HepG2 (cell line): ENCODE data around the gene SAMM50. TPM values are rescaled to one million over a fixed set of nuclear protein-coding genes. Genes with fewer than 3 reads are reported as not detected.
A peak's percentile ranks its signal among the peaks of the same experiment; 100 is the strongest.

ENCODE experiments used
- ARNT ChIP-seq: fragments of 450-650 bp; IDR thresholded peaks from 2 replicates; pipeline ENCODE4 v1.6.1; 2017
- FOSL1 ChIP-seq: sonication (generic); formaldehyde crosslinking; IDR thresholded peaks from 2 replicates; pipeline ENCODE4 v1.9.0; 2021; ENCODE audit warnings: missing genetic modification reagents, borderline replicate concordance
- GATAD2A ChIP-seq: IDR thresholded peaks from 2 replicates; pipeline ENCODE4 v1.6.1; 2016
- IRF2 ChIP-seq: IDR thresholded peaks from 2 replicates; pipeline ENCODE4 v1.6.1; 2018; ENCODE audit warnings: missing genetic modification reagents, missing compliant biosample characterization
- KLF15 ChIP-seq: sonication (generic); formaldehyde crosslinking; IDR thresholded peaks from 2 replicates; pipeline ENCODE4 v1.8.1; 2023; ENCODE audit warnings: borderline replicate concordance, mild to moderate bottlenecking, inconsistent platforms, missing genetic modification reagents, mixed read lengths
- MATR3 ChIP-seq: sonication (generic); formaldehyde crosslinking; IDR thresholded peaks from 2 replicates; pipeline ENCODE4 v1.4.0; 2020; ENCODE audit warnings: missing genetic modification reagents
- MTF1 ChIP-seq: sonication (generic); formaldehyde crosslinking; IDR thresholded peaks from 2 replicates; pipeline ENCODE4 v1.5.0; 2020; ENCODE audit warnings: missing genetic modification reagents
- NONO ChIP-seq, 2 experiments: fragments of 450-650 bp in 1 of 2; sonication (generic) in 1 of 2; formaldehyde crosslinking in 1 of 2; IDR thresholded peaks in 1 of 2; conservative IDR thresholded peaks in 1 of 2; 2 replicates each; pipeline versions ENCODE4 v1.6.1 to v1.8.0; 2017 to 2022; ENCODE audit warnings: mild to moderate bottlenecking in 1 of 2, missing genetic modification reagents in 1 of 2, moderate library complexity in 1 of 2
- SMAD9 ChIP-seq: sonication (generic); formaldehyde crosslinking; IDR thresholded peaks from 2 replicates; pipeline ENCODE4 v1.5.1; 2020; ENCODE audit warnings: mild to moderate bottlenecking, missing genetic modification reagents
- SYNCRIP ChIP-seq: fragments of 200-400 bp; formaldehyde crosslinking; IDR thresholded peaks from 2 replicates; pipeline ENCODE4 v1.6.1; 2018; ENCODE audit warnings: mild to moderate bottlenecking, low read depth, low read length; ENCODE audit not compliant: insufficient read depth
- ZNF20 ChIP-seq: sonication (generic); formaldehyde crosslinking; IDR thresholded peaks from 2 replicates; pipeline ENCODE4 v1.4.0; 2020; ENCODE audit warnings: mild to moderate bottlenecking, moderate library complexity, missing genetic modification reagents
- ZNF282 ChIP-seq: fragments of 450-650 bp; IDR thresholded peaks from 2 replicates; pipeline ENCODE4 v1.6.1; 2018; ENCODE audit not compliant: partially characterized antibody
- ZNF3 ChIP-seq: IDR thresholded peaks from 2 replicates; pipeline ENCODE4 v1.7.0; 2017; ENCODE audit warnings: inconsistent platforms
- ZNF556 ChIP-seq: sonication (generic); formaldehyde crosslinking; IDR thresholded peaks from 2 replicates; pipeline ENCODE4 v1.4.0; 2020; ENCODE audit warnings: mild to moderate bottlenecking, missing genetic modification reagents, borderline replicate concordance
- ZNF737 ChIP-seq: sonication (generic); formaldehyde crosslinking; IDR thresholded peaks from 2 replicates; pipeline ENCODE4 v1.5.0; 2020; ENCODE audit warnings: missing genetic modification reagents, mild to moderate bottlenecking, borderline replicate concordance
- polyA plus RNA-seq, 8 experiments: library from polyadenylated mRNA; depleted of rRNA in 3 of 8; stranded (reverse) in 7 of 8; unstranded in 1 of 8; fragments of >200 nt; fragmentation: Illumina TruSeq in 4 of 8; extraction: Trizol in 4 of 8; gene quantifications; 2 replicates each; pipeline versions ENCODE4 v1.2.1 to v1.2.3, GENCODE V29; 2011 to 2016; ENCODE audit warnings: low read depth in 4 of 8, missing spikeins in 1 of 8, mixed read lengths in 1 of 8; ENCODE audit not compliant: insufficient read depth in 1 of 8
- total RNA-seq, 5 experiments: library from RNA; depleted of rRNA; stranded (reverse); fragments of >200 nt; fragmentation: Illumina TruSeq; extraction: Trizol; gene quantifications; 2 replicates each; pipeline ENCODE4 v1.2.3, GENCODE V29; 2016; ENCODE audit warnings: low read depth in 1 of 5
- TF ChIP-seq, protein P1 (sequence below): sonication (generic); formaldehyde crosslinking; IDR thresholded peaks from 2 replicates; pipeline ENCODE4 v1.4.0; 2020; ENCODE audit warnings: missing genetic modification reagents, borderline replicate concordance
- TF ChIP-seq, protein P2 (sequence below): sonication (generic); formaldehyde crosslinking; IDR thresholded peaks from 2 replicates; pipeline ENCODE4 v1.5.1; 2020; ENCODE audit warnings: missing genetic modification reagents, mild to moderate bottlenecking, borderline replicate concordance
- TF ChIP-seq, protein P3 (sequence below), 2 experiments: sonication (generic) in 1 of 2; formaldehyde crosslinking in 1 of 2; IDR thresholded peaks; 2 replicates each; pipeline versions ENCODE4 v1.4.0 to v1.6.1; 2016 to 2020; ENCODE audit warnings: borderline replicate concordance in 1 of 2, low read depth in 1 of 2, mild to moderate bottlenecking in 1 of 2, missing genetic modification reagents in 1 of 2

Gene SAMM50
- total and polyA plus RNA-seq, 2 of the 13 experiments (the other 11 are each of a cell fraction or from before 2014, with no cell fraction given), result 34.7 to 63.4 TPM

DNA sequence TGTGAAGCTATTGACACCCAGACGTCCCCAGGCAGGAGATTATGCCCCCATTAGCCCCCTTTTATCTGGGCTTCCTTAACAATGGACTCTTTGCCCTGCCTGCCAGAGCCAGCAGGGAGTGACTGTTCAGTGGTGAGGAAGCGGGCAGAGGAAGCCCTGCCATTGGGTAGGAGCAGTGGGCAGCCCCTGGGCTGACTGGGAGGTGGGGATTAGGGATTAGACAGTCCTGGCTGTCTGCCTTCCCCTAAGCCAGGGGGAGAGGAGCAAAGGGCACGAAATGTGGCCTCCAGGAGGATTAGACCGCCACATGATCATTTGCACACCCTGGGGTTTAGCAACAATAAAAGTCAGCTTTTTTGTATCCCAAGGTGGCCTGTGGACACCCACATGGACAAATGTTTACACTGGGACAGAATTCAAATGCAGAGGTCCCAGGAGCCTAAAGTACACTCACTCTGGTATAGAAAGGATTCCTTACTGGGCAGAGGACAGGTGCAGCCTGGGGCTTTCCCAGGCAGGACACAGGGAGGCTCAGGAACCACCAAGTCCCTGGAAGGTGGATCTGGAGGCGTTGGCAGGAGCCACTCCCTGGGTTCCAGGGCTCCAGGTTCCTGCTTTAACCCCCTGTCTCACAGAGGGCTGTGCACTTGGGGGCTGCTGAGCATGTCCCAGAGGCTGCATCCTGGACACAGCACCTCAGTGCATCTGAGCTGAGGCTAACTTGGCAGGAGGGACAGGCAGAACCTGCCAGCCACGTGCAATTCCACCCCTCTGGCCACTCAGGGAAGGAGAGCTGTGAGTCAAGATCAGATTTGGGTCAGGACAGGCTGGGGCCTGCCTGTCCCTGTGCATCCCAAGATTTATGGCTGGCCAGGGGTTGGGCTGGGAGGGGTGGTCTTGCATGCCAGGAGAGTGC is 29.6 kb upstream of the SAMM50 start (continued):
- TF ChIP-seq, protein P1, sequence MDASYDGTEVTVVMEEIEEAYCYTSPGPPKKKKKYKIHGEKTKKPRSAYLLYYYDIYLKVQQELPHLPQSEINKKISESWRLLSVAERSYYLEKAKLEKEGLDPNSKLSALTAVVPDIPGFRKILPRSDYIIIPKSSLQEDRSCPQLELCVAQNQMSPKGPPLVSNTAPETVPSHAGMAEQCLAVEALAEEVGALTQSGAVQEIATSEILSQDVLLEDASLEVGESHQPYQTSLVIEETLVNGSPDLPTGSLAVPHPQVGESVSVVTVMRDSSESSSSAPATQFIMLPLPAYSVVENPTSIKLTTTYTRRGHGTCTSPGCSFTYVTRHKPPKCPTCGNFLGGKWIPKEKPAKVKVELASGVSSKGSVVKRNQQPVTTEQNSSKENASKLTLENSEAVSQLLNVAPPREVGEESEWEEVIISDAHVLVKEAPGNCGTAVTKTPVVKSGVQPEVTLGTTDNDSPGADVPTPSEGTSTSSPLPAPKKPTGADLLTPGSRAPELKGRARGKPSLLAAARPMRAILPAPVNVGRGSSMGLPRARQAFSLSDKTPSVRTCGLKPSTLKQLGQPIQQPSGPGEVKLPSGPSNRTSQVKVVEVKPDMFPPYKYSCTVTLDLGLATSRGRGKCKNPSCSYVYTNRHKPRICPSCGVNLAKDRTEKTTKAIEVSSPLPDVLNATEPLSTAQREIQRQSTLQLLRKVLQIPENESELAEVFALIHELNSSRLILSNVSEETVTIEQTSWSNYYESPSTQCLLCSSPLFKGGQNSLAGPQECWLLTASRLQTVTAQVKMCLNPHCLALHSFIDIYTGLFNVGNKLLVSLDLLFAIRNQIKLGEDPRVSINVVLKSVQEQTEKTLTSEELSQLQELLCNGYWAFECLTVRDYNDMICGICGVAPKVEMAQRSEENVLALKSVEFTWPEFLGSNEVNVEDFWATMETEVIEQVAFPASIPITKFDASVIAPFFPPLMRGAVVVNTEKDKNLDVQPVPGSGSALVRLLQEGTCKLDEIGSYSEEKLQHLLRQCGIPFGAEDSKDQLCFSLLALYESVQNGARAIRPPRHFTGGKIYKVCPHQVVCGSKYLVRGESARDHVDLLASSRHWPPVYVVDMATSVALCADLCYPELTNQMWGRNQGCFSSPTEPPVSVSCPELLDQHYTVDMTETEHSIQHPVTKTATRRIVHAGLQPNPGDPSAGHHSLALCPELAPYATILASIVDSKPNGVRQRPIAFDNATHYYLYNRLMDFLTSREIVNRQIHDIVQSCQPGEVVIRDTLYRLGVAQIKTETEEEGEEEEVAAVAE (CRISPR knock-in tag), result no peak
- TF ChIP-seq NONO (IDR thresholded peaks at IDR 0.05) (no peak), NONO (CRISPR knock-in tag; conservative IDR thresholded peaks at IDR 0.05) (peak; percentile 81), ZNF556 (no peak), IRF2 (CRISPR knock-in tag) (peak; percentile 50), ZNF737 (CRISPR knock-in tag) (no peak), SMAD9 (CRISPR knock-in tag) (no peak), KLF15 (no peak), ARNT (no peak), MTF1 (no peak), ZNF282 (no peak), ZNF3 (CRISPR knock-in tag) (no peak), MATR3 (CRISPR knock-in tag) (no peak), SYNCRIP (no peak), FOSL1 (no peak), GATAD2A (CRISPR knock-in tag) (peak; percentile 82), ZNF20 (CRISPR knock-in tag) (no peak)
- TF ChIP-seq, protein P2, sequence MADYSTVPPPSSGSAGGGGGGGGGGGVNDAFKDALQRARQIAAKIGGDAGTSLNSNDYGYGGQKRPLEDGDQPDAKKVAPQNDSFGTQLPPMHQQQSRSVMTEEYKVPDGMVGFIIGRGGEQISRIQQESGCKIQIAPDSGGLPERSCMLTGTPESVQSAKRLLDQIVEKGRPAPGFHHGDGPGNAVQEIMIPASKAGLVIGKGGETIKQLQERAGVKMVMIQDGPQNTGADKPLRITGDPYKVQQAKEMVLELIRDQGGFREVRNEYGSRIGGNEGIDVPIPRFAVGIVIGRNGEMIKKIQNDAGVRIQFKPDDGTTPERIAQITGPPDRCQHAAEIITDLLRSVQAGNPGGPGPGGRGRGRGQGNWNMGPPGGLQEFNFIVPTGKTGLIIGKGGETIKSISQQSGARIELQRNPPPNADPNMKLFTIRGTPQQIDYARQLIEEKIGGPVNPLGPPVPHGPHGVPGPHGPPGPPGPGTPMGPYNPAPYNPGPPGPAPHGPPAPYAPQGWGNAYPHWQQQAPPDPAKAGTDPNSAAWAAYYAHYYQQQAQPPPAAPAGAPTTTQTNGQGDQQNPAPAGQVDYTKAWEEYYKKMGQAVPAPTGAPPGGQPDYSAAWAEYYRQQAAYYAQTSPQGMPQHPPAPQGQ (CRISPR knock-in tag), result no peak
- TF ChIP-seq, protein P3, sequence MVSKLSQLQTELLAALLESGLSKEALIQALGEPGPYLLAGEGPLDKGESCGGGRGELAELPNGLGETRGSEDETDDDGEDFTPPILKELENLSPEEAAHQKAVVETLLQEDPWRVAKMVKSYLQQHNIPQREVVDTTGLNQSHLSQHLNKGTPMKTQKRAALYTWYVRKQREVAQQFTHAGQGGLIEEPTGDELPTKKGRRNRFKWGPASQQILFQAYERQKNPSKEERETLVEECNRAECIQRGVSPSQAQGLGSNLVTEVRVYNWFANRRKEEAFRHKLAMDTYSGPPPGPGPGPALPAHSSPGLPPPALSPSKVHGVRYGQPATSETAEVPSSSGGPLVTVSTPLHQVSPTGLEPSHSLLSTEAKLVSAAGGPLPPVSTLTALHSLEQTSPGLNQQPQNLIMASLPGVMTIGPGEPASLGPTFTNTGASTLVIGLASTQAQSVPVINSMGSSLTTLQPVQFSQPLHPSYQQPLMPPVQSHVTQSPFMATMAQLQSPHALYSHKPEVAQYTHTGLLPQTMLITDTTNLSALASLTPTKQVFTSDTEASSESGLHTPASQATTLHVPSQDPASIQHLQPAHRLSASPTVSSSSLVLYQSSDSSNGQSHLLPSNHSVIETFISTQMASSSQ (IDR thresholded peaks at IDR 0.05; ENCODE audit: low read depth), result no peak
- TF ChIP-seq, protein P3 (CRISPR knock-in tag; IDR thresholded peaks at IDR 0.05; ENCODE audit: borderline replicate concordance), result peak; percentile 66; the same call in 1 of the 2 replicates
